HG03095 (cell line): ENCODE results near the gene REPS1.
"Not testable (repeated sequence)": the region's sequence is repeated elsewhere in the genome, so short reads cannot be mapped to it uniquely, and the experiment has no call there.

ENCODE experiments used
- ATAC-seq: cut with Tn5 transposase; IDR thresholded peaks from one replicate; pipeline ENCODE4 v1.9.1; 2021; ENCODE audit warnings: moderate library complexity; ENCODE audit not compliant: unreplicated experiment

The REPS1 gene

DNA sequence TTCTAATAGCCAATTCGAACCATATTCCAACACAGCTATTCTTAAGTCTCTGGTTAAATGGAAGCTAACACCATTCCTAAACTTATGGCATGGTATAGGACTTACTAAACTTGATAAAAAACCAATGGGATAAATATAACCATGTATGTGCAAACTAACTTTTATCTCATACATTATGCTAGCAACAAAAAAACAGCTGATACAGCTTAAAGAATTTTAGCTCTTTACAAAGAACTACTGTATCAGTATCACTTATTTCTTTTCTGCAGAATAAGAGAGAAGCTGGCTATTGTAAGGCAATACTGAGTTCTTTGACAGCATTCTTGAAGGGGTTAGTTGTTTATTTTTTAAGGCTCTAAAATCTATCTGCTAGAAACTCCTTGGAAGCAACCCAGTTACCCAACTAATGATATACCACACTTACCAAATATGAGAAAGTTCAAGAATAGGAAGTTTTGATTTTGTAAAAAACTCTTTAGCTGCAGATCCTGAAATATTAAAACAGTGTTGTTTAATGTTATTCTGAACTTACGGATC is 44.9 kb downstream of the REPS1 start:
- no peak for ATAC-seq

DNA sequence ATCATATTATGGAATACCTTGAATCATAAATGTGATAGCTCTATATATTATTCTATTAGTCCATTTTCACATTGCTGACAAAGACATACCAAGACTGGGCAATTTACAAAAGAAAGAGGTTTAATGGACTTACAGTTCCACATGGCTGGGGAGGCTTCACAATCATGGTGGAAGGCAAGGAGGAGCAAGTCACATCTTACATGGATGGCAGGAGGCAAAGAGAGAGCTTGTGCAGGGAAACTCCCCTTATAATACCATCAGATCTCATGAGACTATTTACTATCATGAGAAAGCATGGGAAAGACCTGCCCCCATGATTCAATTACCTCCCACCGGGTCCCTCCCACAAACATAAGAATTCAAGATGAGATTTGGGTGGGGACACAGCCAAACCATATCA is 51.2 kb downstream of the REPS1 start:
- not testable (repeated sequence) for ATAC-seq

DNA sequence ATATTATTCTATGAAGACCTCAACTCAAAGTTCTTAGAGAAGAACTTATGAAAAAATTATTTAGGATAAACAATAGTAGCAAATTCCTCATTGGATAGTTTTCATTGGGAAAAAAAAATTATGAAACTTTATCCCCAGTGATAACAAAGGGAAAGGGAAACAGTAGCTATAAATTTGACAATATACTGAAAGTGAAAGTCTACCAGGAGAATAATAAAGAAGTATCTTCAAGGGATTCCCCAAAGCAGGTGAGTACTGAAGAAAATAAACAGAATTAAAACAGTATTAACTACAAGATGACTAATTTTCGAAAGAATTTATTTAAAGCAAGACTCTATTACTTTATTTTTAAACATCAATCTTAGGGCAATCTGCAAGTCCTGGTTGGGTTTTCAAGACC is 56.4 kb downstream of the REPS1 start:
- ATAC-seq, result no peak

DNA sequence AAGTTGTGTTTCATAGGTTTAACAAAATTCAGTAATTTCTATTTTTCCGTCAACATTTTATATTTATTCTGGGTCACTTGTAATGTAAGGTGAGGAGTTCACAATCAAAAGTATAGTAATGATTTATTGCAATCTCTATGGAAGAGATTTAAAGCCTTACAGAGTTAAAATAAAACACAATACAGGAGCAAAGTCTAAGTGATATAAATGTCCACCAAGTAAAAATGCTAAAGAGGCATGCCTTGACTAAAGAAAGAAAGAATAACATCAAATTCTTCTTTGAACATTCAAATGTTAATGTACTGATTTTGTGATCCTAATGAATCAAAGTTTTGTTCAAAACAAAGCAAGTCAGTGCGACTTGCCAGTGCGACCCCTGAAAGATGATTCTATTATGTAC is 61.5 kb downstream of the REPS1 start:
- ATAC-seq, result no peak

DNA sequence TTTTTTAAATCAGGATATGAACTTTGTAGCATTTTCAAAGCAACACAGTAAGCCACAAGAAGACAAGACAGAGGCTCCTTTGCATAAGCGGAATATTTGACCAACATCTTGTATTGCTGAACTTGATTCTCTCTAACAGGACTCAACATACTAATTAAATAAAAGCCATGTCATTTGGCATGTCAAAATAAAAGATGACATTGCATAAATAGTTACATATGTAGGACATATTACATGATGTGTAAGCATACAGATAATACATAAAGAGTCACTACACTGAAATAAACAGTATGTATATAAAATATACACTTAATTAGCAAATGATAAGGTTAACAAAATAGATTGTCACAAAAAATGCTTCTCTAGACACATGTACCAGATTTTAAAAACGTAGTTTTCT is 62.2 kb downstream of the REPS1 start:
- no peak for ATAC-seq

DNA sequence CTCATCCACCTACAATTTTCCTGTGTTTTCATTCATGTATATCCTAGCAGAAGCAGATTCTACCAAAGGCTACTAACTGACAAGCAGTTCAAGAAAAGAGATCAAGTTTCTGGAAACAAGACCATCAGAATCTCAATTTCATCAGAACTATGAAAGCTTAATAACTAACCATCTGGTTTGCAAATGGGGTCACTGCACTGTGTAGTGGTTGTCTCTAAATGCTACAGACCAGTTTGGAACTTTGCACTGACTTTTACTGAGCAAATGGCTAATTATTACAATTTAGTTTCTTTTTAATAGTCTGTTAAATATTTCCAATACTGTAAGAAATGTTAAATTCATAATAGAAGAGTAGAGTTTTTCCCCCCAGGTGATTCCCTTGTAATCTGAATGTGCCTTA is 64.5 kb downstream of the REPS1 start:
- ATAC-seq, result no peak

DNA sequence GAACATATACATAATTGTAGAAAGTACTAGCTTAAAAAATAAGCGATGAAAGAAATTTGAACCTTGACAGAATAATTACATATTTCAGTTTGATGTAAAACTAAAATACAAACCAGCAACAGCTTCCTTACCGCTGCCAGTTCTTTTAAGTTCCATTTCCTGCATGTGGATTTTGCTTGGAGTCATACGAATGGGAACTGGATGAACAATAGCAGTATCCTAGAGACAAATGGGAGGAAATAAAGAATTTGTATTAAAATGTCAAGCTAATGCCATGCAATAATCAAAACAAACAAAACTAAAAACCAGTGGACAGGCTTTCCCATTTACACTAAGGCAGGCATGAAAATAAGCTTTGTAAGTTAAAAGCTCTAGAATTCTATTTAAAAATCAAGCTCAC is 67.1 kb downstream of the REPS1 start:
- ATAC-seq, result no peak

DNA sequence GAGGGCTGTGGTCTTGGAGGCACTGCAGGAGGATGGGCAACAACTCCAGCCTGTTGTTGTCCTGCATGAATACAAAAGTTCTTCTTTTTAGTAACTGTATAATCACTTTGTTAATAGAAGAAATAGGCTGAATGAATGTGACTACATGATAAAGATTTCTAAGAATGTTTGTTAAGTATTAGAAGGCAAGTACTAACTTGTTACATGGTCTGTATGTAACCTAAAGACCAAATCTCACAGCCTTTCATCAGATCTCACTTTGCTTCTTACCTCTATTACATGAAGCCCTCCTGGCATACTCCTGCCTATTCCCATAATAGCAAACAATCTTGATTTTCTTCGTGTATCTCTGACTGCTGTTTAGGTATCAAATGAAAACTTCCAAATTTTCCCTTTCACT is 73.4 kb downstream of the REPS1 start:
- ATAC-seq, result no peak

DNA sequence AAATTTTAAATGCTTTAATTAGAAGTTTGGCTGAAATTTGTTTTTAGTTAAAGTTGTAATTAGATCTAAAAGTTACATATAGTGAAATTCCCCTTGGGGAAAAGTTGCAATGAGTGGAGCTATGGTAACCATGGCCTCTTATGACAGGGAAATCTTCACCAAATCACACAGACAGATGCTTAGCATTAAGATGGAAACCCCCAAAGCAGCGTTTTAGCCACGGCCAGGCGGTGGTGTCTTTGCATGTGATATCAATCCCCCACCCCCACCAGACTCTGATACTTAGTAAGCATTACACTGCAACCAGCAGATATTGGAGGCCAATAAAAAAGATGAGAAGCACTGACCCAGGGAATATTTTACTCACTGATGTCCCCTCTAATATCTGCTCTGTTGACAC is 75.7 kb downstream of the REPS1 start:
- ATAC-seq, result no peak

DNA sequence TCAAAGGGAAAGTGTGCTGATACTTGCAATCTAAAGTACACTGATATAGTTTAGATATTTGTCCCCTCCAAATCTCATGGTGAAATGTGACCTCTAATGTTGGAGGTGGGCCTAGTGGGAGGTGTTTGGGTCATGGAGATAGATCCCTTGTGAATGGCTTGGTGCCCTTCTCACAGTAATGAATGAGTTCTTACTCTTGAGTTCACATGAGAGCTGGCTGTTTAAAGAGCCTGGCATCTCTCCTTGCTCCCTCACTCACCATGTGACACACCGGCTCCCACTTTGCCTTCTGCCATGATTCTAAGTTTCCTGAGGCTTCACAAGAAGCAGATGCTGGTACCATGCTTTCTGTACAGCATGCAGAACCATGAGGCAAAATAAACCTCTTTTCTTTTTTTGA is 78.1 kb downstream of the REPS1 start:
- no peak for ATAC-seq

DNA sequence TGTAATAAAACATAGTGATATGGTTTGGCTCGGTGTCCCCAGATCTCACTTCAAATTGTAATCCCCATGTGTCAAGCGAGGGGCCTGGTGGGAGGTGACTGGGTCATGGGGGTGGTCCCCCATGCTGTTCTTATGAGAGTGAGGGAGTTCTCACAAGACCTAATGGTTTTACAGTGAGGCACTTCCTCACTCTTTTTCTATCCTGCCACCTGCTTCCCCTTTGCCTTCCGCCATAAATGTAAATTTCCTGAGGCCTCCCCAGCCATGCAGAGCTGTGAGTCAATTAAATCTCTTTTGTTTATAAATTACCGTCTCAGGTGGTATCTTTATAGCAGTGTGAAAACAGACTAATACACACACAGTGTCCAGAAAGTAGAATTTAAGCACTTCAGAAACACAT is 78.5 kb downstream of the REPS1 start:
- no peak for ATAC-seq

DNA sequence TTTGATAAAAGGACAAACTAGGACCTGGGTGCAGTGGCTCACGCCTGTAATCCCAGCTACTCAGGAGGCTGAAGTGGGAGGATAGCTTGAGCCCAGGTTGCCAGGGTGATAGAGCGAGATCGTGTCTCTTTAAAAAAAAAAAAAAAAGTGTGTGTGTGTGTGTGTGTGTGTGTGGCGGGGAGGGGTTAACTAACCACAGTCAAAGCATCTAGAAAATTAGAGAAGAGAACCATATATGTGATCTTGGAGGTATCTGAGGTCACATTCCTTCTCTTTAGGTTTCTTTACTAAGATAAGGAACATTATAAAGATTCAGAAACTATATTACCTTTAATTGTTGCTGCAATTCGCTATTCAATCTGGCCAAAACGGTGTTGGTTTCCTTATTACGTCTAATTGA is 80.9 kb downstream of the REPS1 start:
- ATAC-seq, result no peak

DNA sequence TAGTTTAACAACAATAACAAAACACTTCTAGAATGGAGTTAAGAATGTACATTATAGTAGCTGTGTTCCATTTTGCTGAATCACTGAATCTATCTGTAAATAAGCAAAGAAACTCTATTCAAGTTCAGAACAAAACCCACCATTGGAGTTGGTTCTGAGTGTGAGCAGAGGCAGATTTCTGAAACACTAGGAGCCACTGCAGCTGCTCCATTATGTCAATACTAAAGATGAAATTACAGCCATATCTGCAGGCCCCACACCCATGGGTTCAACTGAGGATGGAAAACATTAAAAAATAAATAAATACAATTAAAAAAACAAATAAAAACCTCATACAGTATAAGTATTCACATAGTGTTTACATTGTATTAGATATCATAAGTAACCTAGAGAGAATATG is 91.0 kb downstream of the REPS1 start:
- no peak for ATAC-seq

DNA sequence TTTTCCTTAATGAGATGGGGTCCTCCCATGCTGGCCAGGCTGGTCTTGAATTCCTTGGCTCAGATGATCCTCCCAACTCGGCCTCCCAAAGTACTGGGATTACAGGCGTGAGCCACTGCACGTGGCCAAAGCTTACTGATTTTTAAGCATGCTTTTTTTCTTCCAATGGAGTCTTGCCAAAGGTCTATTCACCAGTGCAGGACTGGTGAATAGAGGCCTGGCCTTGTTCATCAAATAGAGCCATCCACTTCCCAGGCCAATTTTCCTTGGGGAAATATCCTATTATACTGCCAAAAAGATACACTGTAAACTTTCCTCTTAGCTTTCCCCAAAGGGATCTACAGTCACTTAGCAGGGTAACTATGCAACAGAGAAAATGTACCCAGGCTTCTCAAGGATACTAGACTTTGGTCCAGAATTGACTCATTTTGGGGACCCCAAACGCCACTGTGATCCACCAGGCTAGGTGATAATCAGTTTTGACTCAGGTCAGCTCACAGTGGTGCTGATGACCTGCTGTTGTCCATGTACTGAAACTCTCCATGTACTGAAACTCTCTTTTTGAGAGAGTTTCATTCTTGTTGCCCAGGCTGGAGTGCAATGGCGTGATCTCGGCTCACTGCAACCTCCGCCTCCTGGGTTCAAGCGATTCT is 91.8 kb downstream of the REPS1 start:
- ATAC-seq, result no peak

DNA sequence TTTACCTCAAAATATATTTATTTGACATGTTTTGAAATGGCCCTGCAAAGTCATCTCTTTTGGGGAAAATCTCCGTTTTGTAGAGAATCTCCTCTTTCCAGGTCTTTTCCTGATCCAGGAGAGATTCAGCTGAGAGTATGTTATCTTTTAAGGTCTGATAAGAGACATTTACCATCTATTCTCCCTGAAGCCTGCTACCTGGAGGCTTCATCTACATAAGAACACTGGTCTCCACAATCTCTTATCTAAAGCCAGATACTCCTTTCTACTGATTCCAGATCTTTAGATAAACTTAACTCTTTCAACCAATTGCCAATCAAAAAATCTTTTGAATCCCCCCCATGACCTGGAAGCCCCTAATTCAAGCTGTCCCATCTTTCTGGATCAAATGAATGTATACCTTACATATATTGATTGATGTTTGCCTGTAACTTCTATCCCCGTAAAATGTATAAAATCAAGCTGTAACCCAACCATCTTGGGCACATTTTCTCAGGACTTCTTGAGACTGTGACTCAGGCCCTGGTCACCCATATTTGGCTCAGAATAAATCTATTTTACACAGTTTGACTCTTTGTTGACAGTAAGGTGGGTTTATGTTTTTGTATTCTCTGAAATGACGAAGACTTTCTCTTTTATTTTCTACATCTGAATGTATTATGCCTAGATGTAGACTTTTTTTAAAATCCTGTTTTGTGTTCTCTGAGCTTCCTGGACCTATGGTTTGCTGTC is 96.6 kb downstream of the REPS1 start:
- ATAC-seq, result no peak

DNA sequence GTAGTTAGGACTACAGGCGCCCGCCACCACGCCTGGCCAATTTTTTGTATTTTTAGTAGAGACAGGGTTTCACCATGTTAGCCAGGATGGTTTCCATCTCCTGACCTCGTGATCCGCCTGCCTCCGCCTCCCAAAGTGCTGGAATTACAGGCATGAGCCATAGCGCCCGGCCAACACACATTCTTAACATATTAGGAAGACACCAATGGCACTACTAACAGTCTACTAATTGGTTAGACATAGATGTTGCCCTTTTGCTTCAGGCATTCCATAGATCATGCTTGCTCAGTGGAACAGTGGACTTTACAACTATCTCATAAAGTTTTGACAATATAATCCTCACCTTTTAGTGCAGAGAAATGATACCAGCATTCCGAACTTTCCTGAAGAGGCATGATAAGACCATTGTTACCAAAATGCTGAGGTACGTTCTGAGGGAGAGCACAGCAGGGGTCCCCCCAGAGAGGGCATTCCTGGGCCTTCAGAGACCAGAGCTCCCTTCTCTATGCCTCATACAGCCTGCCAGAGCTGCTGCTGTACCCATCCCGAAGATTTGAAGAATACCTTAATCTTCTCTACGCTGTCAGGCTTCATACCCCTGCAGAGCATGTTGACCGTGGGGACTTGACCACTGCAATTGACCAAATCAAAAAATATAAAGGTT is 102.8 kb downstream of the REPS1 start:
- no peak for ATAC-seq

DNA sequence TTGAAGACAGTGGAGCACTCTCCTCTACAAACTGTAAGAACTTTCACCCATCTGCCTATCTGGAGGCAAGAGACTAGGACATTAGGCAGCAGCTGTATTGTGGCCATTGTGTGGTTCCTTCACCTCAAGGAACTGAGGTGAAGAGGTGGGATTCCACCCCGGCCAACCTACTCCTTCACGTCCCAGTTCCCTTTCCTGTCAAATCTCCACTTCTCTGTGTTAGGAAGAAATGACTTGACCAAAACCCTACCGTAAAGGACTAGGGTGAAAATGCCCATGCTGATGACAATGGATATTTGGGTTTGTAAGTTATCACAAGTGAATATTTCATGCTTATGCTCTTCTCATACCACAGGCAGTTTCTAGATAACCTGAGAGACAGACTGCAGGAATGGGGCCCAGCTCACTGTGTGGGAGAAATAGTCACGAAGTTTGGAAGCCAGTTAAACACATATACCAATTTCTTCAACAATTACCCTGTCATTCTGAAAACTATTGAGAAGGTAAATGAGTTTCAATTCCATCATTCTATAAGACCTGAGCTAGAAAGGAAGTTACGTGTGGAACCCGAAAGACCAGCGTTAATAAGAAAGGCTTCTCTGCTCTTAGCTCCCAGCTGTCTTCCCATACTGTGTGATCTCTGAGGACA is 105.6 kb downstream of the REPS1 start:
- peak; percentile 80 for ATAC-seq

DNA sequence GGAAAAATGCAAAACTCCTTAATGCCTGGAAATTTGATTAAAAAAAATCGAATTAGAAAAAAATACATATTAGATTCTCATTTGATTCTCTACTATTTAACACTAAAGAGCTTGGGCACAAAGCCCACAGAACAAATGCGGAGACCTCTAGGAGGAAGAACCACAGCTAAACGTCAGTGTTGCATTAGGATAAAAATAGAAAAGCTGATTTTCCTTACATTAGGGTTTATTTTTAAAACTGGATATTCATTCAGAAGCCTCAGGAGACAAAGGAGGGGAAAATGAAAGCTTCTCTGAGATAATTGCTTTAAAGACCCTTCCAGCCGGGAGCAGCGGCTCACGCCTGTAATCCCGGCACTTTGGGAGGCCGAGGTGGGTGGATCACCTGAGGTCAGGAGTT is 114.9 kb downstream of the REPS1 start:
- ATAC-seq, result no peak

DNA sequence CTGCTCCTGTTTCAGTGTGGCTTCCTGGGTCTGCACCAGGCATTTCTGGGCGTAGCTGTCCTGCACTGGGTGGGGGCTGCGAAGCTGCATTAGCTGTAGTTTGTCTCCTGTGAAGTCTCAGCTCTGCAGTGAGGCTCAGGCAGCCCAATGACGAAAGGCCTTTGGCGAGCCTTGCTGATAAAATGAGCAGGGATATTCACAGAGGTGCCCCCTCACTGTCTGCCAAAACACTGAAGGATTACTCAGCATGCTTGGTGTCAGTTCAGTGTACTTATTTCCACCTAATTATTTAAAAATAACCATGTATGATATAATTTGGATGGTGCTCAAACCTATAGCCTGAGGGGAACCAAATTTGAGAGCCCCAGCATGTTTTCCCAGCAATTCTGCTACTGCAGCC is 118.7 kb downstream of the REPS1 start:
- no peak for ATAC-seq

DNA sequence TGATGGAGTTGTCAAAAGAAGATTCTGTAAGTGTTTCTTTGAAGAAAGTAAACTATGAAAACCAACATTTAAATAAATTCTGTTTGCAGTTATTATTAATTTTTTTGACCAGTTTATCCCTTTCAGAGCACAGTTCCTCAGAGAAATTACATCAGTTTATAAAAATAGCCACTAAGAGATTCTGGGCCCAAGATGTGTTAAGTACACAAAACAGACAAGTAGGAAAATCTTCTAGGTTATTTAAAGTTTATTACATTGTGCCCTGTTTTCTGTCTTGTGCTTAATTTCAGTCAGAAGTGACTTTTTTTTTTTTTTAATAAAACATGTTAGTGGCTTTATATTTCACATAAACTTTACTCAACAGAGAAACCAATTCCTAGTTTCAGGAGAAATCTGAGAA is 119.9 kb downstream of the REPS1 start:
- ATAC-seq, result no peak

DNA sequence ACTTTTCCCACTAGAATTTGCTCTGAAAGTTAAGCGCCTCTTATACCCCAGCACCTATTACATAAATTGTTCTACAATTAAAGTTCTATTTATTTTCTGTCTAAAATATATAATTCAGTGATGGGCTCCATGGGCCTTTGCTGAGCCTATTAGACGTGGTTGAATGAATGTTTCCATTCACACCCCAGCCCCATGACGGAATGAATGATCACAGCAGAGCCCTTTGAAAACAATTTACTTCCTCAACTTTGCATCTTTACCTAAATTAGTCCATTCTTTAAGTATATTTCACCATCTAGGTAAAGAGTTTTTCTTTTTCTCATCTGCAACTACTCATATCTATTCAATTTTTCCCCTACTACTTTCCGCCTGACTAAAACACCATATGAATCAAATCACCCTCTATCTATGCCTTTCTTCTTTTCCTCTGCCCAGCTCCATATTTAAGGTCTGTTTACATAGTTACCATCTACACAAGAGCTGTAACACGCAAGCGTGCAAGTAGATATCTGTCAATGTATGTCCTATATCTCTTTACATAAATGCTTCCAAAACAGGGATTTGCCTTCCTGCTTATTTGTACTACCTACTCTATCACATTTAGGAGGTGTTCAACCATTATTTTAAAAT is 122.5 kb downstream of the REPS1 start:
- ATAC-seq, result no peak
